Measurements from ENCODE around the gene SPNS2.

Gene SPNS2, protein sequence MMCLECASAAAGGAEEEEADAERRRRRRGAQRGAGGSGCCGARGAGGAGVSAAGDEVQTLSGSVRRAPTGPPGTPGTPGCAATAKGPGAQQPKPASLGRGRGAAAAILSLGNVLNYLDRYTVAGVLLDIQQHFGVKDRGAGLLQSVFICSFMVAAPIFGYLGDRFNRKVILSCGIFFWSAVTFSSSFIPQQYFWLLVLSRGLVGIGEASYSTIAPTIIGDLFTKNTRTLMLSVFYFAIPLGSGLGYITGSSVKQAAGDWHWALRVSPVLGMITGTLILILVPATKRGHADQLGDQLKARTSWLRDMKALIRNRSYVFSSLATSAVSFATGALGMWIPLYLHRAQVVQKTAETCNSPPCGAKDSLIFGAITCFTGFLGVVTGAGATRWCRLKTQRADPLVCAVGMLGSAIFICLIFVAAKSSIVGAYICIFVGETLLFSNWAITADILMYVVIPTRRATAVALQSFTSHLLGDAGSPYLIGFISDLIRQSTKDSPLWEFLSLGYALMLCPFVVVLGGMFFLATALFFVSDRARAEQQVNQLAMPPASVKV

DNA sequence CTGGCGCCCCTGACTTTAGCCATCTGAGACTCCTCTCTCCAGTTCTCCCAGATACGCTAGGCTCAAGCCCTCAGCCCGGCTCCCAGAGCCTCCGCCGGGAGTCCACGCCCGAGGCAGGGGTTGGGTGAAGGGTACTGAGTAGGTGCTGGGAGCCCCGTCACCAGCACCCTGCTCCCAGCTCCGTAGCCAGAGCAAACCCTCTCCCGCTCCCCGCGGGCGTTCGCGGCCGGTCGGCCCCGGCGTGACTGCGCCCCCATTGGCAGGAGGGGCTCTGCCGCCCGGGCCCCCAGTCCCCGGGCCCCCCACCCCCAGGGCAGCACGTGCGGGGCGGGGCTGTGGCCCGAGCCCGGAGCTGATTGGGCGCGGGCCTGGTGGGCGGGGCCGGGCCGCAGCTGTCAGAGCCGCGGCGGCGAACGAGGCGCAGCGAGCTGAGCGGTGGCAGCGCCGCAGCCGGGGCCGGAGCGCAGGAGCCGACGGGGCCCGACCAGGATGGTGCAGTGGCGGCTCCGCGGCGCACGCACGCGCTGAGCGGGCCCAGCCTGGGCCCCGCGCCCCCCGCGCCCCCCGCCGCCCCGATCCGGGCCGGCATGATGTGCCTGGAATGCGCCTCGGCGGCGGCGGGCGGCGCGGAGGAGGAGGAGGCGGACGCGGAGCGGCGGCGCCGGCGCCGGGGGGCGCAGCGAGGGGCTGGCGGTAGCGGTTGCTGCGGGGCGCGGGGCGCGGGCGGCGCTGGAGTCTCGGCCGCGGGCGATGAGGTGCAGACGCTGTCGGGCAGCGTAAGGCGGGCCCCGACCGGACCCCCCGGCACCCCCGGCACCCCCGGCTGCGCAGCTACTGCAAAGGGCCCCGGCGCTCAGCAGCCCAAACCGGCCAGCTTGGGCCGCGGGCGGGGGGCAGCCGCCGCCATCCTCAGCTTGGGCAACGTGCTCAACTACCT is at the start of gene SPNS2:
Gene SPNS2, plus strand, starts transcription at position 421 of the 937 bp plus-strand sequence. Its CDS starts 167 bp downstream, at position 588.
- peak; percentile 32 to 51 (median 42) for DNase-seq (ENCODE audit: low read depth in 4 of 4, low spot score in 1 of 4)

- DNase-seq (ENCODE audit: low read depth in 4 of 4, low spot score in 1 of 4): no peak
These were observed 48.9 kb upstream of the SPNS2 start for GRCh38 chr17:4449736-4450135.

DNA sequence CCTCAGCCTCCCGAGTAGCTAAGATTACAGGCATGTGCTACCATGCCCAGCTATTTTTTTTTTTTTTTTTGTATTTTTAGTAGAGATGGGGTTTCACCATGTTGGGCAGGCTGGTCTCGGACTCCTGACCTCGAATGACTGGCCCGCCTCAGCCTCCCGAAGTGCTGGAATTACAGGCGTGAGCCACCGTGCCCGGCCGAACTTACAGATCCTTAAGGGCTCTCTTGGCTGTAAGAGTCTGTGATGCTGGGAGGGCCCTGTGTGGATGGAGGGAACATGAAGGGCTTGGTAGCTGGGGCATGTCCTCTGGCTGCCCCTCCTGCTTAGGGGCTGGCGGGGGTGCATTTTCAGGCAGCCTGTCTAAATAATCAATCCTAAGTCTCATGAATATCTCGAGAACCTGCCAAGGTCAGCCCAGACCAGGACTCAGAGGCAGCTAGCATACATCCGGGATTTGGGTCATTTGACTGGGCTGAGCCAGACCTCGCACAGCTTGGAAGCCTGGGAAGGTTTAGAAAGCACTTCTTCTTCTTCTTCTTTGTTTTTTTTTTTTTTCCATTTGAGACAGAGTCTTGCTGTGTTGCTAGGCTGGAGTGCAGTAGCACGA is 47.9 kb upstream of the SPNS2 start:
- DNase-seq (ENCODE audit: low read depth in 4 of 4, low spot score in 1 of 4): no peak

- no peak for DNase-seq (ENCODE audit: low read depth in 4 of 4, low spot score in 1 of 4)
These were observed 44.7 kb upstream of the SPNS2 start for GRCh38 chr17:4453812-4454591.

DNA sequence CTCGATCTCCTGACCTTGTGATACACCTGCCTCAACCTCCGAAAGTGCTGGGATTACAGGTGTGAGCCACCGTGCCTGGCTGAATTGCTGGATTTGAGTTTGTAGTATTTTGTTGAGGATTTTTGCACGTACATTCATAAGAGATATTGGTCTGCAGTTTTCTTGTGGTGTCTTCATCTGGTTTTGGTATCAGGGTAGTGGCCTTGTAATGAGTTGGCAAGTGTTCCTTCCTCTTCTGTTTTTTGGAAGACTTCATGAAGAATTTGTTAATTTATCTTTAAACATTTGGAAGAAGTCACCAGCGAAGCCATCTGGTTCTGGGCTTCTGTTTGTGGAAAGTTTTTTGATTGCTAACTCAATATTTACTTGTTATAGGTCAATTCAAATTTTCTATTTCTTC is 38.0 kb upstream of the SPNS2 start:
- no peak for DNase-seq (ENCODE audit: low read depth in 4 of 4, low spot score in 1 of 4)

DNA sequence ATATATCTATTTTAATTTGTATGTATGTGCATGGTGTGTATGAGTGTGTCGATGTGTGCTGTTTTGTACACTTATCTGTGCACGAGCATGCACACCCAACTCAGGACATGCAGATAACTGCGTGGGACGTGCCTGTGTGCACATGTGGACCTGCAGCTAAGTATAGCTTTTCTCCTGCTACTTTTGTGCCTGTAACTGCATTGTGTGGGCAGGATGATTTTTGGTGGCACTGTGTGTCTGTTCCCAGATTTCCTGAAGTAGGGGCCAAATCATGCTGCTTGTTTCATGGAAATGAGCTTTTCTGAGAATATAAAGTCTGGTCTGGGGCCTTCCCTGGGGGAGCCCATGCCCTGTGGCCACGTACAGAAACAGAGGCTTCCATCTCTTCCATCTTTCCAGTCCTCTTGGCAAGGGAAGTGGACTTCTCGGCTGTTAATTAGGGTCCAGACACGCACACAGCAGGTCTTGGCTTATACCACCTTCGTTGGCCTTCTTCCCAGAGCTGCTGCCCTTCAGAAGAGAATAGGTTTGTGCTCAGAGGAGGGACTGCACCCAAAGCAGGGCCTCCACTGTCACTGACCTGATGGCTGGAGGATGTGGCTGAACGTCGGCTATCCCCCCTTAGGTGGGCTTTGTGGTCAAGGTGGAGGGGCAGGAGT is 34.7 kb upstream of the SPNS2 start:
- no peak for DNase-seq (ENCODE audit: low read depth in 4 of 4, low spot score in 1 of 4)

GRCh38 chr17:4465786-4466185 is 32.9 kb upstream of the SPNS2 start:
- no peak for DNase-seq (ENCODE audit: low read depth in 4 of 4, low spot score in 1 of 4)

- DNase-seq (ENCODE audit: low read depth in 4 of 4, low spot score in 1 of 4): no peak
These were observed 31.4 kb upstream of the SPNS2 start for GRCh38 chr17:4467287-4467686.

DNA sequence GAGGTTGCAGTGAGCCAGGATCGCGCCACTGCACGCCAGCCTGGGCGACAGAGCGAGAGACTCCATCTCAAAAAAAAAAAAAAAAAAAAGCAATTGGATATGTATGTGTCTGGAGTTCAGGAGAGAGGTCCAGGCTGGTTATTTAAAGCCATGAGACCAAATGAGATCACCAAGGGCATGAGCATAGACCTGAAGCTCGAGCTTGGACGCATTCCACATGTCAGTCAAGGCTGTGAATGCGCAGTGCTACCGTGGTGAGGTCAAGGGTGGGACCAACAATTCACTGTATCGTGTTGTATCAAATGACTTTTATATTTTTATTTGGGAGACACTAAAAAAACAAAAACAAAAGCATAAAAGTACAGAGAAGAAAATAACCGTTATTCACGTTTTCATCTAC is 29.1 kb upstream of the SPNS2 start:
- DNase-seq (ENCODE audit: low read depth in 4 of 4, low spot score in 1 of 4): no peak

DNA sequence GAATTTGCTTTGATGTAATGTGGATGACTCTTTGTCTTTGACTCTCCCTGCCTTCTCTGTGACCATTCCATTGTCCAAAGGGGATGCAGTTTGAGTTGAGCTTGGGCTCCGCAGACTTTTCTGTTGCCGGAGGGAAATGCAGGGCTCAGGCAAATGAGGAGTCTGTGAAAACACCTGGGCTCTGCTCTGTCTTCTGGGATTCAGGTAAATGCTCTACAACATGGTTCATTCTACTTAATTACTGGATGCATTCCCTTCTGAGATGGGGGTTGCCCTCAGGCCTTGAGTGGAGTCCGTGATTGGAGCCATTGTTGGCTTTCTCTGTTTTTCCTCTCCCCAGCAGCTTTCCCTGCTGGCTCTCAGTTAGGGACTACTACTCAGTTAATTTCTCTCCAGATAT is 26.4 kb upstream of the SPNS2 start:
- DNase-seq (ENCODE audit: low read depth in 4 of 4, low spot score in 1 of 4): no peak

GRCh38 chr17:4474093-4474492 is 24.6 kb upstream of the SPNS2 start:
- no peak for DNase-seq (ENCODE audit: low read depth in 4 of 4, low spot score in 1 of 4)

GRCh38 chr17:4475001-4475400 is 23.7 kb upstream of the SPNS2 start:
- DNase-seq (ENCODE audit: low read depth in 4 of 4, low spot score in 1 of 4): no peak

DNA sequence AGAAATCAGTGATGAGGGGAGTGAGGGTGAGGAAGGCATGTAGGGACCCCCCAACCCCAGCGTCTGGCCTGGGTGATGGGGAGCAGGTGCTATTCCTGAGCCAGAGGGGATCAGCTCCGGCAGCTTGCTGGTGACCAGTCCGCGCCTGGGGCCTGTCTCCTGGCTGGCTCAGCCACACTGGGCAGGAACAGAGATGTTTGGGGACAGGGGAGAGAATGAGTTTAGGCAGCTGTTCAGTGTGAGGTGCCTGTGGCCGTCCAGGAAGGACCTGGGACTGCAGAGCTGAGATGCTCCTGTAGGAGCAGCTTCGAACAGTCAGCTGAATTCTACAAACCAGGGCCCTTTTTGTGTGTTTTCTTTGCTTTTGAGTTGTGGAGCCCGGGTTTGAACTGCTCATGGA is 23.2 kb upstream of the SPNS2 start:
- no peak for DNase-seq (ENCODE audit: low read depth in 4 of 4, low spot score in 1 of 4)

- no peak for DNase-seq (ENCODE audit: low read depth in 4 of 4, low spot score in 1 of 4)
These were observed 22.7 kb upstream of the SPNS2 start for GRCh38 chr17:4476017-4476416.

GRCh38 chr17:4476511-4477070 is 22.1 kb upstream of the SPNS2 start:
- DNase-seq (ENCODE audit: low read depth in 4 of 4, low spot score in 1 of 4): no peak

DNA sequence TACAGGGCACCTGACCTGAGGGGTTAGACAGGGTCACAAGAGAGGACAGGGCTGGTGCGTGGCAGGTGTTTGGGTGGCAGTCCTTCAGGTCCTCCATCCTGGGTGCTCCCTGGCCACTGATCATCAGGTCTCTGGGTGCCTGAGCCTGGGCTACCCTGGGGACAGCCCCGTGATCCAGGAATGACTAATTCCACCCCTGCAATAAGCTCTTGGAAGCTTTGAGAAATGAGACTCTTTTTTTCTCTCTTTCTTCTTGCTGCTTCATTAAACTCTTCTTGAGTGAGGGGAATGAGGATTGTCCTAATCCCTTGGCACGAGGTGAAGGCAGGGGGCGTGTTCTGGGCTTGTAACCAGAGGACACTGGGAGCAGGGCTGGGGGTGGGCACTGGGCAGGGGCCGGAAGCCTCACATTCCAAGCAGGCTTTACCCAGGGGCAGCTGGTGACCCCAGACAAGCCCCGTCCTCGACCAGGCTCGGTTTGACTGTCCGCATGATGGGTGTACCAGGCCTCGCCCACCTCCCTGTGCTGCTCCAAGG is 21.4 kb upstream of the SPNS2 start:
- DNase-seq (ENCODE audit: low read depth in 4 of 4, low spot score in 1 of 4): no peak

DNA sequence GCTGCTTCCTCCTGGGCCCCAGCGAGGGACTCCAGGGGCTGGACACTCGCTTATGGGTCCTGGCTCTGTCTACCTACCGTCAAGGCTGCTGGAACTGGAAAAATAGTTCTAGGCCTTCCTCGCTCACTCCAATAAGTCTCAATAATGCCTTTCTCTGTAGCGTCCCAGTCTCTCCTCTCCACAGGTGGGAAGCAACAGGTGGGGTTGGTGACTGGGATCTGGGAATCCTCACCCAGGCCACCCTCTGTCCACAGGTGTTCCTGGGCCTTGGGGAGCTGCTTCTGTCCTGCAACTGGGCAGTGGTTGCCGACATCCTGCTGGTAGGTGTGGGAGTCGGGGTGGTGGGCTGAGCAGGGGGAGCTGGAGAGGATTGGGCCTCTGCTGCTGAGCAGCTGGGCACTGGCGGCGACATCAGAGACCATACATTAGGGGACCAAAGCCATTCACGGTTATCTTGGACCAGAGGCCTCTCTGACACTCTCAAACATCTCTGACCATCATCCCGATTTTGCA is 20.3 kb upstream of the SPNS2 start:
- no peak for DNase-seq (ENCODE audit: low read depth in 4 of 4, low spot score in 1 of 4)

DNA sequence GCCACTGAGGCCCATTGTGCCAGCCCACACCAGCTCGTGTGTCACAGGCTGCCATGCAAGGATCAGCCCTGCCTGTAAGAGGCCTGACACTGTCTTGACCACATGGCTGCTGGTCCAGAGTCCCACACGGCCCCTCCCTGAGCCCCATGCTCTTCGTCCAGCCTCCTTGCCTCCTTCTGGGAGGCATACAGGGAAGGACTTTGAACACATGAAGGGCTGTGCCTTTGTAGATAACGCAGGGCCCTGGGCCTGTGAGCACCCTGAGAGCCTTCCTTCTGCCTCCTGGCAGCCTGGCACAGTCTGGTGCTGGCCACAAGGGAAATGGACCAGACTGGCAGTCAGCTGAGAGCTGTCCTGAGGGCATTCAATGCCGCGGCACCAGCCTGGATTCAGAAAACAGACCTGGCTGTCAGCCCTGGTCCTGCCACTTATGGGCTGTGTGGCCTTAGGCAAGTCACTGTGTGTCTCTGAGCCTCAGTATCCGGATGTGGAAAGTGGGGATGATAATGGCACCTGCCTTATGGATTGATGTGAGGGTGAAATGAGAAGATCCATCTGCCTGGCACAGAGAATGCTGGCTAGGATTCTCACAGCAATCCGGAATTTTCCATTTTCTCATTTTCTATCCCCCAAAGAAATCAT is 19.2 kb upstream of the SPNS2 start:
- no peak for DNase-seq (ENCODE audit: low read depth in 4 of 4, low spot score in 1 of 4)

Data from stimulated activated CD4-positive, alpha-beta T cell treated with anti-CD3 and anti-CD28 coated beads, Interleukin-1b, Interleukin-23, amount 100 ng/mL, for 24 hours (primary cell).